Stimulated activated naive CD8-positive, alpha-beta T cell treated with anti-CD3 and anti-CD28 coated beads, Interleukin-15, Interleukin-2, amounts not matched to agents 100 ng/mL and 50 ng/mL, for 24 hours (primary cell): ENCODE measurements around the gene C1QTNF3.
A peak's percentile ranks its signal among the peaks of the same experiment; 100 is the strongest.

Source experiments
- H3K27ac Mint-ChIP-seq: one replicate; pipeline ENCODE4 v1.8.0; 2021; ENCODE audit warnings: mild to moderate bottlenecking, mixed read lengths
- H3K27me3 Mint-ChIP-seq: one replicate; pipeline ENCODE4 v1.8.0; 2021; ENCODE audit warnings: mixed read lengths
- H3K36me3 Mint-ChIP-seq: one replicate; pipeline ENCODE4 v1.8.0; 2021; ENCODE audit warnings: low read depth, mixed read lengths
- H3K4me1 Mint-ChIP-seq: one replicate; pipeline ENCODE4 v1.8.0; 2021; ENCODE audit warnings: low read depth, mixed read lengths
- H3K4me3 Mint-ChIP-seq: one replicate; pipeline ENCODE4 v1.8.0; 2021; ENCODE audit warnings: mild to moderate bottlenecking, mixed read lengths
- H3K9me3 Mint-ChIP-seq: one replicate; pipeline ENCODE4 v1.8.0; 2021; ENCODE audit warnings: mixed read lengths

C1QTNF3 gene

GRCh38 chr5:34057569-34057968 lies 14.6 kb upstream of the C1QTNF3 start:
- no peaks in the 10 kb centered on the region for H3K27me3 Mint-ChIP-seq
- no peak overlapping the region for H3K27ac Mint-ChIP-seq
- H3K36me3 Mint-ChIP-seq = peaks cover 29% of the 10 kb centered on the region
- H3K4me1 Mint-ChIP-seq = no peaks in the 10 kb centered on the region
- no peaks in the 10 kb centered on the region for H3K9me3 Mint-ChIP-seq
- H3K4me3 Mint-ChIP-seq = no peak overlapping the region

GRCh38 chr5:34057118-34057517 lies 14.1 kb upstream of the C1QTNF3 start:
- Mint-ChIP-seq H3K27ac (no peak overlapping the region), H3K4me3 (no peak overlapping the region), H3K4me1 (no peaks in the 10 kb centered on the region), H3K27me3 (no peaks in the 10 kb centered on the region), H3K9me3 (no peaks in the 10 kb centered on the region), H3K36me3 (peaks cover 25% of the 10 kb centered on the region)

- Mint-ChIP-seq H3K27me3 (no peaks in the 10 kb centered on the region), H3K4me1 (no peaks in the 10 kb centered on the region), H3K4me3 (no peak overlapping the region), H3K36me3 (peaks cover 27% of the 10 kb centered on the region), H3K9me3 (no peaks in the 10 kb centered on the region), H3K27ac (no peak overlapping the region)
These were observed 12.7 kb upstream of the C1QTNF3 start for GRCh38 chr5:34055667-34056066.

GRCh38 chr5:34054400-34054729 lies 11.4 kb upstream of the C1QTNF3 start:
- H3K27me3 Mint-ChIP-seq = no peaks in the 10 kb centered on the region
- no peak overlapping the region for H3K27ac Mint-ChIP-seq
- no peak overlapping the region for H3K4me3 Mint-ChIP-seq
- H3K36me3 Mint-ChIP-seq = peaks cover 22% of the 10 kb centered on the region
- H3K4me1 Mint-ChIP-seq = no peaks in the 10 kb centered on the region
- H3K9me3 Mint-ChIP-seq = no peaks in the 10 kb centered on the region

- Mint-ChIP-seq H3K4me1 (no peaks in the 10 kb centered on the region), H3K27ac (no peak overlapping the region), H3K9me3 (no peaks in the 10 kb centered on the region), H3K36me3 (peaks cover 18% of the 10 kb centered on the region), H3K4me3 (no peak overlapping the region), H3K27me3 (no peaks in the 10 kb centered on the region)
These were observed 10.8 kb upstream of the C1QTNF3 start for GRCh38 chr5:34053571-34054399.

- no peak overlapping the region for H3K27ac Mint-ChIP-seq
- H3K27me3 Mint-ChIP-seq = no peaks in the 10 kb centered on the region
- H3K9me3 Mint-ChIP-seq = no peaks in the 10 kb centered on the region
- H3K4me3 Mint-ChIP-seq = no peak overlapping the region
- H3K36me3 Mint-ChIP-seq = peaks cover 17% of the 10 kb centered on the region
- H3K4me1 Mint-ChIP-seq = no peaks in the 10 kb centered on the region
These were observed 10.1 kb upstream of the C1QTNF3 start for GRCh38 chr5:34053133-34053532.

- Mint-ChIP-seq H3K4me3 (no peak overlapping the region), H3K27me3 (no peaks in the 10 kb centered on the region), H3K36me3 (peaks cover 11% of the 10 kb centered on the region), H3K4me1 (no peaks in the 10 kb centered on the region), H3K9me3 (no peaks in the 10 kb centered on the region), H3K27ac (no peak overlapping the region)
These were observed 8.5 kb upstream of the C1QTNF3 start for GRCh38 chr5:34051374-34051980.

- Mint-ChIP-seq H3K36me3 (peaks cover 11% of the 10 kb centered on the region), H3K9me3 (no peaks in the 10 kb centered on the region), H3K4me1 (peaks cover 8% of the 10 kb centered on the region), H3K27me3 (no peaks in the 10 kb centered on the region), H3K27ac (peak overlapping the region; percentile 29), H3K4me3 (no peak overlapping the region)
These were observed 5.0 kb upstream of the C1QTNF3 start for GRCh38 chr5:34047774-34048572.

GRCh38 chr5:34047143-34047542 lies 4.1 kb upstream of the C1QTNF3 start:
- Mint-ChIP-seq H3K27ac (no peak overlapping the region), H3K4me3 (no peak overlapping the region), H3K36me3 (peaks cover 11% of the 10 kb centered on the region), H3K27me3 (no peaks in the 10 kb centered on the region), H3K9me3 (no peaks in the 10 kb centered on the region), H3K4me1 (peaks cover 11% of the 10 kb centered on the region)

- Mint-ChIP-seq H3K4me1 (peaks cover 11% of the 10 kb centered on the region), H3K27me3 (no peaks in the 10 kb centered on the region), H3K9me3 (no peaks in the 10 kb centered on the region), H3K27ac (no peak overlapping the region), H3K36me3 (peaks cover 5% of the 10 kb centered on the region), H3K4me3 (no peak overlapping the region)
These were observed 3.0 kb upstream of the C1QTNF3 start for GRCh38 chr5:34045996-34046395.

GRCh38 chr5:34045023-34045422 lies 2.0 kb upstream of the C1QTNF3 start:
- H3K27ac Mint-ChIP-seq = peak overlapping the region; percentile 28
- no peak overlapping the region for H3K4me3 Mint-ChIP-seq
- H3K36me3 Mint-ChIP-seq = no peaks in the 10 kb centered on the region
- no peaks in the 10 kb centered on the region for H3K9me3 Mint-ChIP-seq
- peaks cover 11% of the 10 kb centered on the region for H3K4me1 Mint-ChIP-seq
- H3K27me3 Mint-ChIP-seq = no peaks in the 10 kb centered on the region

GRCh38 chr5:34042321-34042720 lies 692 bp downstream of the C1QTNF3 start:
- no peak overlapping the region for H3K27ac Mint-ChIP-seq
- no peaks in the 10 kb centered on the region for H3K36me3 Mint-ChIP-seq
- no peaks in the 10 kb centered on the region for H3K27me3 Mint-ChIP-seq
- no peak overlapping the region for H3K4me3 Mint-ChIP-seq
- peaks cover 11% of the 10 kb centered on the region for H3K4me1 Mint-ChIP-seq
- no peaks in the 10 kb centered on the region for H3K9me3 Mint-ChIP-seq

GRCh38 chr5:34041247-34041972 lies 1.6 kb downstream of the C1QTNF3 start:
- H3K4me3 Mint-ChIP-seq = no peak overlapping the region
- no peaks in the 10 kb centered on the region for H3K9me3 Mint-ChIP-seq
- H3K36me3 Mint-ChIP-seq = no peaks in the 10 kb centered on the region
- H3K4me1 Mint-ChIP-seq = peaks cover 11% of the 10 kb centered on the region
- no peaks in the 10 kb centered on the region for H3K27me3 Mint-ChIP-seq
- H3K27ac Mint-ChIP-seq = no peak overlapping the region

- H3K9me3 Mint-ChIP-seq = no peaks in the 10 kb centered on the region
- H3K4me3 Mint-ChIP-seq = no peak overlapping the region
- H3K4me1 Mint-ChIP-seq = peaks cover 11% of the 10 kb centered on the region
- no peaks in the 10 kb centered on the region for H3K36me3 Mint-ChIP-seq
- H3K27me3 Mint-ChIP-seq = no peaks in the 10 kb centered on the region
- H3K27ac Mint-ChIP-seq = no peak overlapping the region
These were observed 2.5 kb downstream of the C1QTNF3 start for GRCh38 chr5:34040472-34040871.
